Cardiac muscle cell (in vitro differentiated cells and primary cell): Measurements from ENCODE around the gene CYP26C1. TPM values are rescaled to one million over a fixed set of nuclear protein-coding genes. Genes with fewer than 3 reads are reported as not detected.

Experiments used
- DNase-seq, 2 donors: peaks; one replicate each; pipeline versions ENCODE4 v3.0.0 to v3.0.0-alpha.2; 2010 to 2017; ENCODE audit warnings: low read depth in 1 of 2, low spot score in 1 of 2
- H3K27ac ChIP-seq: fragments of 200-600 bp; sonication (generic); 2 replicates; pipeline ENCODE4 v1.5.1; 2016
- H3K27me3 ChIP-seq: fragments of 200-600 bp; sonication (generic); 2 replicates; pipeline ENCODE4 v1.6.0; 2016; ENCODE audit warnings: control low read depth
- H3K36me3 ChIP-seq: fragments of 200-600 bp; sonication (generic); 2 replicates; pipeline ENCODE4 v1.5.1; 2016; ENCODE audit warnings: control low read depth
- H3K4me1 ChIP-seq: fragments of 200-600 bp; sonication (generic); 2 replicates; pipeline ENCODE4 v1.8.1; 2017; ENCODE audit warnings: low read depth, mild to moderate bottlenecking, mixed run types
- H3K4me3 ChIP-seq: fragments of 200-600 bp; sonication (generic); 2 replicates; pipeline ENCODE4 v1.5.1; 2016; ENCODE audit warnings: mild to moderate bottlenecking
- H3K9me3 ChIP-seq: fragments of 200-600 bp; sonication (generic); 2 replicates; pipeline ENCODE4 v1.5.1; 2017; ENCODE audit warnings: low read depth, mild to moderate bottlenecking, control low read depth
- polyA plus RNA-seq: library from polyadenylated mRNA; unstranded; fragments of >200 nt; fragmentation: Nextera tagmentation; extraction: Ambion mirVana; gene quantifications from 2 replicates; pipeline ENCODE4 v1.2.1, GENCODE V29; 2016
- total RNA-seq: library from RNA; depleted of rRNA; stranded (reverse); fragments of >200 nt; gene quantifications from 2 replicates; pipeline ENCODE4 v1.2.3, GENCODE V29; 2016
- TF ChIP-seq, protein P1 (sequence below): IDR thresholded peaks from 2 replicates; pipeline ENCODE4 v1.5.1; 2012; ENCODE audit warnings: low read depth, mild to moderate bottlenecking, low read length

CYP26C1 gene
- total and polyA plus RNA-seq, 2 experiments from 2014 or later, result 0.06 TPM

DNA sequence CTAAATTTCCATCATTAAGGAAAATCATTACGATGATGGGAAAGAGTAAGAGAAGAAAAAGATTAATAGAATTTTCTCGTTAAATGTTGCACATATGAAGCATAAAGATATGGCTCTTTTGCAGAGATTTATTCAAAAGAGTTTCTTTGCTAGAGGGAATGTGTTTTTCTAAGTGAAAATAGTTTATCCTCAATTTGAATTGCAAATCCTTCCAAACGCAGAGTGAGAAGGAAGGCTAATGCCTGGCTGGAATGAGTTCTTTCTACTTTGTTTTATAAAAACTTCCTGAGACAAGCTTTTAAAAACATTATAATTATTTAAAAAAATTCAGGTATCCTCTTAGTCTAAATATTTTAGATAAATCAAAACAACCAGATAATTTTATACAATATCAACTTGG lies 27.2 kb downstream of the CYP26C1 start:
- no peaks in the 10 kb centered on the region for H3K4me1 ChIP-seq
- DNase-seq, result no peak
- H3K27ac ChIP-seq, result no peak overlapping the region
- TF ChIP-seq, protein P1, sequence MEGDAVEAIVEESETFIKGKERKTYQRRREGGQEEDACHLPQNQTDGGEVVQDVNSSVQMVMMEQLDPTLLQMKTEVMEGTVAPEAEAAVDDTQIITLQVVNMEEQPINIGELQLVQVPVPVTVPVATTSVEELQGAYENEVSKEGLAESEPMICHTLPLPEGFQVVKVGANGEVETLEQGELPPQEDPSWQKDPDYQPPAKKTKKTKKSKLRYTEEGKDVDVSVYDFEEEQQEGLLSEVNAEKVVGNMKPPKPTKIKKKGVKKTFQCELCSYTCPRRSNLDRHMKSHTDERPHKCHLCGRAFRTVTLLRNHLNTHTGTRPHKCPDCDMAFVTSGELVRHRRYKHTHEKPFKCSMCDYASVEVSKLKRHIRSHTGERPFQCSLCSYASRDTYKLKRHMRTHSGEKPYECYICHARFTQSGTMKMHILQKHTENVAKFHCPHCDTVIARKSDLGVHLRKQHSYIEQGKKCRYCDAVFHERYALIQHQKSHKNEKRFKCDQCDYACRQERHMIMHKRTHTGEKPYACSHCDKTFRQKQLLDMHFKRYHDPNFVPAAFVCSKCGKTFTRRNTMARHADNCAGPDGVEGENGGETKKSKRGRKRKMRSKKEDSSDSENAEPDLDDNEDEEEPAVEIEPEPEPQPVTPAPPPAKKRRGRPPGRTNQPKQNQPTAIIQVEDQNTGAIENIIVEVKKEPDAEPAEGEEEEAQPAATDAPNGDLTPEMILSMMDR, result no peak
- H3K27me3 ChIP-seq, result no peaks in the 10 kb centered on the region
- no peak overlapping the region for H3K4me3 ChIP-seq
- no peaks in the 10 kb centered on the region for H3K9me3 ChIP-seq
- H3K36me3 ChIP-seq, result no peaks in the 10 kb centered on the region

DNA sequence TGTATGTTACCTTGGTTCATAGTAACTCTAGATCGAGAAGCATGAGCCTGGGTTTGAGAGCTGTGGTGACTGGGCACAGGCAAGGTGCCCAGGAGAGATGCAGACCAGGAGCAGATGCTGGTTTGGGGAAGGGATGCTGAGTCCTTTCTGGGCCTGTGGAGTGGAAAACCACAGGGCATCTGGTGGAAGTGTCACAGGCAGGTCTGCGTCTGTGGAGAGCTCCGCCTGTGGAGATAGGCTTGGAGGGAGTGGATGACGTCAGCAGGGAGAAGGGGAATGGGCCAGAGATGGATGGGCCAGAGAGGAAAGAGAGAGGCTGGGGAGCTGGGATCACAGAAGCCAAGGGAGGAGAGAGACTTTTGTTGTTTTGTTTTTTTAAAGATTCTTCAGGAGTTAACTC lies 27.9 kb downstream of the CYP26C1 start:
- no peaks in the 10 kb centered on the region for H3K27me3 ChIP-seq
- H3K27ac ChIP-seq, result no peak overlapping the region
- no peak overlapping the region for H3K4me3 ChIP-seq
- TF ChIP-seq, protein P1, result no peak
- no peaks in the 10 kb centered on the region for H3K36me3 ChIP-seq
- DNase-seq, result no peak
- H3K9me3 ChIP-seq, result no peaks in the 10 kb centered on the region
- H3K4me1 ChIP-seq, result no peaks in the 10 kb centered on the region

DNA sequence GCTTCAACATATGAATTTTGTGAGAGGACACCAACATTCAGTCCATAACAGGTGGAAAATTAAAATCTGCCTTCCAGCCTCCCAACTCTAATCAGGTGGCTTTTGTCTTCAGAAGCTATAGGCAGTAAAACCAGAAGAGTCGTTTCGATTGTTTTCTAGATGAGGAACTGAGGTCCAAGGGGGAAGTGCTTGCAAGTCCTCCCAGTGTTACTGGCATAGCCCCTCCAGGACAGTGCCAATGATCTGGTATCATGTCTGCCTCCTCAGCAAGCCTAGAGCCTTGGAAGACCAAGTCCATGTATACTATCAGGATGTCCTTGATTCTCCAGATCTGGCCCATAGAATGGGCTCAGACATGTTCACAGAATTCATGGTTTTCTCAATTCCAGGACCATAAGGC lies 30.0 kb downstream of the CYP26C1 start:
- Histone ChIP-seq H3K27ac (no peak overlapping the region), H3K4me3 (no peak overlapping the region), H3K36me3 (no peaks in the 10 kb centered on the region), H3K4me1 (no peaks in the 10 kb centered on the region), H3K9me3 (no peaks in the 10 kb centered on the region), H3K27me3 (no peaks in the 10 kb centered on the region)
- TF ChIP-seq, protein P1, result no peak
- DNase-seq, result no peak

DNA sequence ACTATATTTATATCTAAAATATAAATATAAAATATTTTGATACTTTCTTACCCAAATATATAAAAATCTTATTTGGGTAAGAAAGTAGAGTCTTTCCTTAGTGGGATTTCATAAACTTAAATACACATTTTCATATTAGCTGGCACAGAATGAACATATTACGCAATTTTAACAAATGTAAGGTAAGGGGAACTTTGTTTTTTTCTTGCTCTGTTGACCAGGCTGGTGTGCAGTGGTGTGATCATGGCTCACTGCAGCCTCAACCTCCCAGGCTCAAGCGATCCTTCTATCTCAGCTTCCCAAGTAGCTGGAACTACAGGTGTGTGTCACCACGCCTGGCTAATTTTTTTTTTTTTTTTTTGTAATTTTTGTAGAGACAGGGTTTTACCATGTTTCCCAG lies 31.4 kb downstream of the CYP26C1 start:
- H3K27me3 ChIP-seq, result no peaks in the 10 kb centered on the region
- no peak overlapping the region for H3K4me3 ChIP-seq
- DNase-seq, result no peak
- TF ChIP-seq, protein P1, result no peak
- H3K4me1 ChIP-seq, result no peaks in the 10 kb centered on the region
- H3K27ac ChIP-seq, result no peak overlapping the region
- no peaks in the 10 kb centered on the region for H3K36me3 ChIP-seq
- no peaks in the 10 kb centered on the region for H3K9me3 ChIP-seq

DNA sequence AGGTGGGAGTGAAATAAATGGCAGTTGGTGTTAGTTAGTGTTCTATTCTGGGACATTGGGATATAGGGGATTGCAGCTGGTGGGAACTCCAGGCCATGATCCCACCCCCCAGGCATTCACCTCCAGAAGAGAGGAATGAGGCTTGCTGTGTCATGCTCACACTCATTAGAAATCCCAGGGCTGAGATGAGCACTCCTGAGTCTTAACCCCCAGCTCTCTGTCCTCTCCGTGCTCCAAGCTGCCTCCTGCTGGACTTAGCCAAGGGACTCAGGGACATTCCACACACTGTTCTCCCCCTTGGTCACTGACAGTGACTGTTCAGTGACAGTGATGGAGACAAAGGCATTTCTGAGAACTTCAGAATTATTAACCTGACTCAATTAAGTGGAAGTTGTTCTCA lies 34.6 kb downstream of the CYP26C1 start:
- TF ChIP-seq, protein P1, result no peak
- Histone ChIP-seq H3K9me3 (no peaks in the 10 kb centered on the region), H3K36me3 (no peaks in the 10 kb centered on the region), H3K27ac (no peak overlapping the region), H3K4me3 (no peak overlapping the region), H3K4me1 (no peaks in the 10 kb centered on the region), H3K27me3 (no peaks in the 10 kb centered on the region)
- DNase-seq, result no peak

DNA sequence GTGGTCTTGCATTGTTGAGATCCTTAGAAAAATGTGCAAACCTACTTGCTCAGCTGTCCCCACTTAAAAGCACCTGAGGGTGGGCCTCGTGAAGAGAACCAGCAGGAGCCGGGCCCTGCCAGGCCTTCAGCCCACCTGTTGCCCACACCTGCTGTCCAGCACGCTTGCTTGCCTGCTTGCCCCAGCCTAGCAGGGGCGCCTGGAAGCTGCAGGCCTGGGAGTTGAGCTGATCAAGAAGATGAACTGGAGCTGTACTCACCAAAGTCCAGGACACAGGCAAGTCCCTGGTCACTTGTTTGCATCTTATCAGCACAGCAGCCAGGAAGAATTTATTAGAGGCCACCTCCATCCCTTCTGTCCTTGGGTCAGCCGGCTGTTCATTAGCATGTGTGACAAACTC lies 36.3 kb downstream of the CYP26C1 start:
- H3K4me1 ChIP-seq, result no peaks in the 10 kb centered on the region
- TF ChIP-seq, protein P1, result no peak
- DNase-seq, result no peak

More for the DNA sequence above, 36.3 kb downstream of the CYP26C1 start:
- H3K27ac ChIP-seq, result no peak overlapping the region
- H3K27me3 ChIP-seq, result no peaks in the 10 kb centered on the region
- no peaks in the 10 kb centered on the region for H3K36me3 ChIP-seq
- H3K9me3 ChIP-seq, result peaks cover 2% of the 10 kb centered on the region
- no peak overlapping the region for H3K4me3 ChIP-seq
